Ovary (tissue), 3 donors: ENCODE data around the gene C2orf76.

ENCODE experiments used
- CTCF ChIP-seq, 3 donors: fragments of 450-650 bp in 2 of 3; fragments of 200-600 bp in 1 of 3; IDR thresholded peaks; one replicate each; pipeline versions ENCODE4 v1.5.1 to v1.8.0; 2016 to 2022; ENCODE audit warnings: antibody characterized with exemption in 3 of 3, mild to moderate bottlenecking in 1 of 3
- POLR2A ChIP-seq: fragments of 450-650 bp; IDR thresholded peaks from one replicate; pipeline ENCODE4 v1.6.1; 2017; ENCODE audit warnings: antibody characterized with exemption, mild to moderate bottlenecking, moderate library complexity
- donor health status: DM: no; HTN: no; CAD: no.

GRCh38 chr2:119414894-119415293, 48.3 kb upstream of the C2orf76 start:
- TF ChIP-seq CTCF (IDR thresholded peaks at IDR 0.05) (no peak), POLR2A (no peak)
